Adipose tissue (tissue), 3 donors: ENCODE results near the gene CLCN6. TPM values are rescaled to one million over a fixed set of nuclear protein-coding genes. Genes with fewer than 3 reads are reported as not detected.

Experiments used
- H3K27ac ChIP-seq: one replicate; pipeline ENCODE4 v1.5.1; 2013; ENCODE audit warnings: low read depth, low read length
- WGBS, 3 donors: extraction: QIAGEN DNeasy Blood & Tissue Kit; methylation state at CpG; one replicate each; pipeline ENCODE4 v1.1.7; 2013; 5-methylcytosine and 5-hydroxymethylcytosine counted together
- polyA plus RNA-seq, 3 donors: library from polyadenylated mRNA; stranded (reverse); fragments of 200-250 nt; gene quantifications; one replicate each; pipeline ENCODE4 v1.2.3, GENCODE V29; 2013
- donor health status: healthy with polysubstance abuse.
- donor health status: Bipolar disorder and iron deficiency.
- donor health status: healthy.

Gene CLCN6
- polyA plus RNA-seq = 10 to 100 TPM in 1 of 3 donors, 1 to 10 TPM in 2; 5.4 to 12.6 (median 6.3) TPM

DNA sequence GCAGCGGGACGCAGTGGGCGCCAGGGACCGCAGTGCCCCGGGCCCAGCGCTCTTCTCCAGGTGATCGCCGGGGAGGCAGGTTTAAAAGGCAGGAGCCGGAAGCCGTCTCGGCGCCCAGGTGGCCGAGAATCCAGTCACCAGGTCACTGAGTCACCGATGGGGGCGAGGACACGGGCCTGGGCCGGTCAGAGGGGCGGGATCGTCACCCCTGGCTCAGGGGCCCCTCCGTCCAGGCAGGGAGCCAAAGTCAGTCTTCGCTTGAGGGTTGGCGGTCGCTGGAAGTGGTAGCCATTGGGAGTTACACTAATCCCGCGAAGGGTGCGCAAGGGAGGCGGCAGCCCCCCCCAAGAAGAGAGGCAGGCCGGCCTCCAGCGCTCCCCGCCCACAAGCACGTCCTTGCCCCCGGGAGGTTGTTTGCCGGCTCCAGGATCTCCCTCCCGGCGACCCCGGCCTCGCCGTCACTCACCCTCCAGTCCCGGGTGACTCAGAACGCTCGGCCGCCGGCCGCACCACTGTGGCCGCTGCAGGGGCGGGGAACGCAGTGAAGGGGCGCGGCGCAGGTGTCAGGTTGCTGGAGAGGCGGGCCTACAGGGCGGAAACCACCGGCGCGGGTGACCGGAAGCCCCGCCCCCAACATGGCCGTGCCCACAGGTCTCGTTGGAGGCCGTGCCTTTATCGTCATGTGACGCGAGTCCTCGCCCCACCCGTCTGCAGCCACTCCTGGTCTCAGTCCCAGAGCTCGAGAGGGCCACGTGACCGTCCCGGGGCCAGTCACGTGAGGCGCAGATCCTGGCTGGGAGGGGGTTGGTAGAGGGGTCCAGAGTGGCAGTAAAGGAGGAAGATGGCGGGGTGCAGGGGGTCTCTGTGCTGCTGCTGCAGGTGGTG is at the start of gene CLCN6, which contains the start of gene MTHFR:
Gene CLCN6, plus strand, starts transcription at position 770 of the 885 bp plus-strand sequence. Its CDS starts 72 bp downstream, at position 842.
Gene MTHFR, minus strand, starts transcription at position 543 of the 885 bp plus-strand sequence. CDS start 2,848 bp downstream, outside the sequence.
- peak within 1 kb of the TSS; percentile 92 for H3K27ac ChIP-seq
- 1% methylated on average over 67 to 72 of the region's 72 CpGs for WGBS, 3 donors

DNA sequence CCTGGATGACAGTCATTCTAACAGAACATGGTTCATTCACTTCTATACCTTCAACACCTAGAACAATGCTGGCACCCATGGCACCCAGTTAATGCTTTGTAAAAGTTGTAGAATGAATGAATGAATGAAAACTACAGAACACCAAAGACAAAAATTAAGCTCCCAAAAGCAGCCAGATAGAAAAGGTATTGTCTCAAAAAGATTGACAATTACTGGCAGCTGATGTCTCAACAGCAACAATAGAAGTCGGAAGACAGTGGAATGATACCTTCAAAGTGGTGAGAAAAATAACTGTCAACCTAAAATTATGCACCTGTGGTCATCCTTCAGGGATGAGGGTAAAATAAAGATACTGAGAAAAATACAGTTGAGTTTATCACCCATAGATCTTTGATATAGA is 48.9 kb upstream of the CLCN6 start:
- H3K27ac ChIP-seq = no peak overlapping the region
- 84 to 97% (median 91%) methylated on average over 1 of the region's 1 CpG for WGBS, 3 donors

DNA sequence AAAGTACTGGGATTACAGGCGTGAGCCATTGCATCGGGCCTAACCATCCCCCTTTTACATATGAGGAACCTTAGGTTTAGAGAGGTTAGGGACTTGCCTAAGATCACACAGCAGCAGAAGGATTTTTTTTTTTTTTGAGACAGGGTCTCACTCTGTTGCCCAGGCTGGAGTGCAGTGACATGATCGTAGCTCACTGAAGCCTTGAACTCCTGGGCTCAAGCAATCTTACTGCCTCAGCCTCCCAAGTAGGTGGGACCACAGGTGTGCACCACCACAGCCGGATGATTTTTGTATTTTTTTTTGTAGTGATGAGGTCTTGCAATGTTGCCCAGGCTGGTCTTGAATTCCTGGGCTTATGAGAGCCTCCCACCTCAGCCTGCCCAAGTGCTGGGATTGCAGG is 46.2 kb upstream of the CLCN6 start:
- WGBS, 3 donors = 89 to 94% (median 92%) methylated on average over 4 of the region's 4 CpGs
- no peak overlapping the region for H3K27ac ChIP-seq

- 85 to 88% (median 87%) methylated on average over 6 of the region's 6 CpGs for WGBS, 3 donors
- H3K27ac ChIP-seq = no peak overlapping the region
Observed at GRCh38 chr1:11761285-11761684, 44.7 kb upstream of the CLCN6 start.

GRCh38 chr1:11761988-11762406 is 44.0 kb upstream of the CLCN6 start, which contains the start of gene C1orf167:
Gene C1orf167, plus strand, starts transcription at chr1:11762193. Its CDS starts 2,208 bp downstream, at chr1:11764401.
- WGBS, 3 donors = 3 to 7% (median 6%) methylated on average over 27 to 29 of the region's 29 CpGs
- no peak within 1 kb of the TSS for H3K27ac ChIP-seq

DNA sequence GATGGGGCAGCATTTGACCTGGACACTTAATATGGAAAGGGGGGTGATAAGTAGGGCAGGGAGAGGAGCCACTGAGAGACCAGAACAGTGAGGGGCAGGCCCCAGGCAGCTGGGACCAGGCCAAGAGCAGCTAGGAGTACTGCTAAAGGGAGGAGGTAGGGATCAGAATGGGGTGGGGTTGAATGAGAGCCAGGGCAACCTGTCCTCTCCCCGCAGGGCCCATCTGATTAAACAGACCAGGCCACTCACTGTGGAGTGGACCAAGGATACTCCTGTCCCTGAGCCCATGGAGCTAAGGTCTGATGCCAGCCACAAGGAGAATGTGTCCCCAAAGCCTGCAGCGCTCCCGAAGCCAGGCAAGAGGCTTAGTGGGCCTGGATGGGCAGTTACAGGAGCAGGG is 41.9 kb upstream of the CLCN6 start:
- WGBS, 3 donors = 91 to 95% (median 94%) methylated on average over 3 of the region's 3 CpGs

GRCh38 chr1:11764519-11764918 is 41.5 kb upstream of the CLCN6 start:
- H3K27ac ChIP-seq = no peak overlapping the region
- 84 to 90% (median 85%) methylated on average over 7 of the region's 7 CpGs for WGBS, 3 donors

More for the DNA sequence above, 41.9 kb upstream of the CLCN6 start:
- no peak overlapping the region for H3K27ac ChIP-seq

DNA sequence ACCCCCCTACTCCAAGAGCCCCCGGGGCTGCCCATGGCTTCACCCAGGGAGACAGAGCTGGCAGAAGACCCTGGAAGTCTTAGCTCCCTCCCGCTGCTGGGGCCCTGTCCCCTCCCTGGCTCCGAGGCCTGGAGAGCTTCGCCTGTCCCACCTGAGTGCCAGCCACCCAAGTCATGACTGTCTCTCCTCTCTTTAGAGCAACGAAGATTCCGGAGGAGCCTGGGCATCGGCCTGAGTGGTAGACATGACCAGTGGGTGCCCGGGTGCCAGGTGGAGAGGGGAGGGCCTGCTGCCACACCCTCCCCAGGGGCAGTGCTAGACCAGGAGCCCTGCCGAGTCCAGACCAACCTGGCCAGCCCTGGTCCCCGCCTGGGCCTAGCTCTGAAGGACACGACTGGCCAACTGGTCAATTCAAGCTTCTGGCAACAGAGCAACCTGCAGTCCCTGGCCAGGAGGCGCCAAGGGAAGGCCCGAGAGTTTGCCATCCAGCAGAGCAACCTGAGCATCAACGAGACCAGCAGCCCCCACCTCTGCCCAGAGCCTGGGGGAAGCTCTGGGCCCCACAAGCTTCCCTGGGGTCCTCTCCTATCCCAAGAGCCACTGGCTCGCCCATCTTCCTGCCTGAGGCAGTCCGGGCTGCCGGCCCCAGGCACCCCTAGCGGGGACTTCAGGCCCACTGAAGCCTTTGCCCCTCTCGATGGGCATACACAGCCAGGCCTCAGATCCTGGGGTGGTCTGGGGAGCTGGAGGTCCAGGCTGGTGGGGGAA is 40.1 kb upstream of the CLCN6 start:
- no peak overlapping the region for H3K27ac ChIP-seq
- WGBS, 3 donors = 85 to 89% (median 88%) methylated on average over 19 of the region's 19 CpGs

GRCh38 chr1:11766429-11766776 is 39.6 kb upstream of the CLCN6 start:
- WGBS, 3 donors = 83 to 88% (median 83%) methylated on average over 10 to 14 of the region's 14 CpGs
- H3K27ac ChIP-seq = no peak overlapping the region

GRCh38 chr1:11767922-11768704 is 37.9 kb upstream of the CLCN6 start:
- WGBS, 3 donors = 76 to 78% (median 78%) methylated on average over 16 of the region's 16 CpGs
- H3K27ac ChIP-seq = no peak overlapping the region

DNA sequence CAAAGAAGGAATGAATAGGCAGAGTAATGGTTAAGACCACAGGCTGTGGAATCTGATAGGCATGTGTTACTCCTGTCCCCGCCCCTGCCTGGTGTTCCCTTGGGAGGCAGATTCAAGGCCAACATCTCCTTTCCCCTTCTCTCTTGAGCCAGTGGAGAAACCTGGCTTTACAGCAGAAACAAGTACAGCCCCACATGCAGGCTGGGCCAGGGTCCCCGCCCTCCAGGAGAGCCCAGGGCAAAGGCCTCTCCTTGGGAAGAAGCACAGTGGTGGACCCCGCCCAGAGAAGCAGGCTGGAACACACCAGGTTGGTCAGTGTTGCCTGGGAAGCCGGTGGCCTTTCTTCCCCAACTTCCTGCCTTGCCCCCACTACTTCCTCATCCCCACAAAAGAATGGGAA is 37.2 kb upstream of the CLCN6 start:
- WGBS, 3 donors = 44 to 55% (median 51%) methylated on average over 4 of the region's 4 CpGs
- H3K27ac ChIP-seq = no peak overlapping the region

GRCh38 chr1:11769274-11769673 is 36.7 kb upstream of the CLCN6 start:
- no peak overlapping the region for H3K27ac ChIP-seq
- 76 to 80% (median 76%) methylated on average over 4 of the region's 4 CpGs for WGBS, 3 donors

GRCh38 chr1:11770011-11770410 is 36.0 kb upstream of the CLCN6 start:
- H3K27ac ChIP-seq = no peak overlapping the region

GRCh38 chr1:11771481-11772043 is 34.4 kb upstream of the CLCN6 start:
- no peak overlapping the region for H3K27ac ChIP-seq
- 63 to 79% (median 67%) methylated on average over 11 of the region's 11 CpGs for WGBS, 3 donors

DNA sequence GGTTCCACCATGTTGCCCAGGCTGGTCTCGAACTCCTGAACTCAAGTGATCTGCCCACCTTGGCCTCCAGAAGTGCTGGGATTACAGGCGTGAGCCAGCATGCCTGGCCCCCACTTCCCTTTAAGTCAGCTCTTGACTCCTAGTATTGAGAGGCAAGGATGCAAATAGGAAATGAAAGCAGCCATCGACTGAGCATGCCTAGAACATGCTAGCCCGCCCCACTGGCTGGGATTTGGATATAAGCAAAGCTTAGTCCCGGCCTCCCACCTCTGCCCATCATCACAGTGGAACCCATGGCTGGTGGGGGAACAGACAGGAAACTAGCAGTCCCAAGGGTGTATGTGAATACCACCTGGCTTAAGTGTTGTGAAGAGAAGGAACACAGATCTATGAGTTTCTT is 33.5 kb upstream of the CLCN6 start:
- WGBS, 3 donors = 64 to 77% (median 65%) methylated on average over 5 of the region's 5 CpGs
- H3K27ac ChIP-seq = no peak overlapping the region

DNA sequence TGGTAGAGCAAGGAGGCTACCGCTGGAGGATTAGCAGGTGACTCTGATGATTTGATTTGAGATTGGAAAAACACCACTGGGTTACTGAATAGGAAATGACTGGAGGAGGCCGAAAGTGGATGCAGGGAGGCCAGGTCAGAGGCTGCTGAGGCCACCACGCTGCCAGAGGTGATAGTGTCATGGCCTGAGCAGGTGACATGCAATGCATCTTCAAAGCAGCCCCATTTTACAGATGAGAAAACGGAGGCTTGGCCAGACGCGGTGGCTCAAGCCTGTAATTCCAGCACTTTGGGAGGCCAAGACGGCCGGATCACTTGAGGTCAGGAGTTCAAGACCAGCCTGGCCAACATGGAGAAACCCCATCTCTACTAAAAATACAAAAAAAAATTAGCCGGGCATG is 31.2 kb upstream of the CLCN6 start:
- H3K27ac ChIP-seq = no peak overlapping the region
- WGBS, 3 donors = 85 to 95% (median 88%) methylated on average over 9 of the region's 9 CpGs

DNA sequence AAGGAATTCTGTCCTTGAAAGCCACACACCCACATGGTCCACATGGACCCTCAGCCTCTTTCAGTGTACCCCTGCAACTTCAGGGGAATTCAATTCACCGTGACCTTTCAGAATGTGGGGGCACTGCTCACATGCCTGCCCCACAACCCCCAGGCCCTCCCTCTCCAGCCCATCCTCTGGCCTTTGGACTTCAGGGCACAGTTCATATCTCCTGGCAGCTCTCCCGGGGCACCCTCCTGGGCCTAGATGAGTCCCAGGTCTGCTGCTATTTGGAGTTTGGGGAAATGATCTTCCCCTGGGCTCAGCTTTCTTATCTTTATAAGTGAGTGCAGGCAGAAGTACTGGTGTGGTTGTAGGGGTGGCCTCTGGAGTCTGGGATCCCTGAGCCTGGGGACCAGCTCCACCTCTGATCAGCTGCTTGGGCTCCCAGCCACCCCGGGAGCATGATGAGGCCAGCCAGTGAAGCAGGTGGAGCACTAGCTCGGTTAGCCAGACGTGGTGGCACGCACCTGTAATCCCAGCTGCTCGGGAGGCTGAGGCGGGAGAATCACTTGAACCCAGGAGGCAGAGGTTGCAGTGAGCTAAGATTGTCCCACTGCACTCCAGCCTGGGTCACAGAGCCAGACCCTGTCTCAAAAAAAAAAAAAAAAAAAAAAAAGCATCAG is 28.2 kb upstream of the CLCN6 start:
- H3K27ac ChIP-seq = no peak overlapping the region
- 60 to 93% (median 92%) methylated on average over 6 to 8 of the region's 8 CpGs for WGBS, 3 donors

DNA sequence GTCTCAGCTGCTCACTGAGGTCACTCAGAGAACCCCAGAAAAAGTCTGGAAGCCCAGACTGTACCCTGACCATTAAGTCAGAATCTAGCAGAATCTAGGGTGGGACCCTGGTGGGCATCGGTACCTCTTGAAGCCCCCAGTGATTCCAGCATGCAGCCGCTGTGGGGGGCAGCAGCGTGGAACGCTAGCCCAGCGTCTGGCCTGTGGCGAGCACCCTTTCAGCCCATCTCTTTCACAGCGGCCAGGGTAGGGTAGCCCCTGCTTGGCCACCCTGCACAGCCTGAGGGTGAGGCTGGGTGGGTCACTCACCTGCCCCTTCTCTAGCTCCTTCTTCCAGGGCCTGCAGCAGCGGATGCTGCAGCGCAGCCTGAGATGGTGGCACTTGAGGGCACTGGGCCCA is 27.7 kb upstream of the CLCN6 start:
- H3K27ac ChIP-seq = no peak overlapping the region
- WGBS, 3 donors = 95 to 97% (median 96%) methylated on average over 9 of the region's 9 CpGs
